ENCODE measurements around the gene NFE2L3.

DNA sequence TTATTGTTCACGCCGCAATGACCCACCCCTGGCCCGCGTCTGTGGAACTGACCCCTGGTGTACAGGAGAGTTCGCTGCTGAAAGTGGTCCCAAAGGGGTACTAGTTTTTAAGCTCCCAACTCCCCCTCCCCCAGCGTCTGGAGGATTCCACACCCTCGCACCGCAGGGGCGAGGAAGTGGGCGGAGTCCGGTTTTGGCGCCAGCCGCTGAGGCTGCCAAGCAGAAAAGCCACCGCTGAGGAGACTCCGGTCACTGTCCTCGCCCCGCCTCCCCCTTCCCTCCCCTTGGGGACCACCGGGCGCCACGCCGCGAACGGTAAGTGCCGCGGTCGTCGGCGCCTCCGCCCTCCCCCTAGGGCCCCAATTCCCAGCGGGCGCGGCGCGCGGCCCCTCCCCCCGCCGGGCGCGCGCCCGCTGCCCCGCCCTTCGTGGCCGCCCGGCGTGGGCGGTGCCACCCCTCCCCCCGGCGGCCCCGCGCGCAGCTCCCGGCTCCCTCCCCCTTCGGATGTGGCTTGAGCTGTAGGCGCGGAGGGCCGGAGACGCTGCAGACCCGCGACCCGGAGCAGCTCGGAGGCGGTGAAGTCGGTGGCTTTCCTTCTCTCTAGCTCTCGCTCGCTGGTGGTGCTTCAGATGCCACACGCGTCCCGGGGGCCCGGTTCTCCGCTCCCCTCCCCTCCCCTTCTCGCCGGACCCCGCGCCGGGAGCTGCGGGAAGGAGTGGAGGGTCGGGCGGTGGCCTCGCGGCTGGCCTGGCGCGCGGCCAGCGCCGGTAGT, 49.4 kb downstream of the NFE2L3 start, which contains the start of gene CBX3:
- TF ChIP-seq, protein P1, sequence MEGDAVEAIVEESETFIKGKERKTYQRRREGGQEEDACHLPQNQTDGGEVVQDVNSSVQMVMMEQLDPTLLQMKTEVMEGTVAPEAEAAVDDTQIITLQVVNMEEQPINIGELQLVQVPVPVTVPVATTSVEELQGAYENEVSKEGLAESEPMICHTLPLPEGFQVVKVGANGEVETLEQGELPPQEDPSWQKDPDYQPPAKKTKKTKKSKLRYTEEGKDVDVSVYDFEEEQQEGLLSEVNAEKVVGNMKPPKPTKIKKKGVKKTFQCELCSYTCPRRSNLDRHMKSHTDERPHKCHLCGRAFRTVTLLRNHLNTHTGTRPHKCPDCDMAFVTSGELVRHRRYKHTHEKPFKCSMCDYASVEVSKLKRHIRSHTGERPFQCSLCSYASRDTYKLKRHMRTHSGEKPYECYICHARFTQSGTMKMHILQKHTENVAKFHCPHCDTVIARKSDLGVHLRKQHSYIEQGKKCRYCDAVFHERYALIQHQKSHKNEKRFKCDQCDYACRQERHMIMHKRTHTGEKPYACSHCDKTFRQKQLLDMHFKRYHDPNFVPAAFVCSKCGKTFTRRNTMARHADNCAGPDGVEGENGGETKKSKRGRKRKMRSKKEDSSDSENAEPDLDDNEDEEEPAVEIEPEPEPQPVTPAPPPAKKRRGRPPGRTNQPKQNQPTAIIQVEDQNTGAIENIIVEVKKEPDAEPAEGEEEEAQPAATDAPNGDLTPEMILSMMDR (IDR thresholded peaks at IDR 0.05) = no peak
- TF ChIP-seq POLR2AphosphoS5 (IDR thresholded peaks at IDR 0.05; ENCODE audit: insufficient read depth in 1 of 2, low read depth in 1 of 2) = peak in 1 of 2 donors; percentile 82
